Smooth muscle cell (in vitro differentiated cells): ENCODE results near the gene TAS2R1. TPM values are rescaled to one million over a fixed set of nuclear protein-coding genes. Genes with fewer than 3 reads are reported as not detected.

Experiments used
- DNase-seq: peaks from one replicate; lab custom pipeline; 2025; ENCODE audit not compliant: unreplicated experiment; lab: John Stamatoyannopoulos, UW
- H2AFZ ChIP-seq: fragments of 200-600 bp; sonication (generic); 2 replicates; pipeline ENCODE4 v1.6.0; 2016; ENCODE audit warnings: antibody characterized with exemption, low read depth, mild to moderate bottlenecking
- H3F3A ChIP-seq: fragments of 200-600 bp; sonication (generic); 2 replicates; pipeline ENCODE4 v1.6.0; 2017; ENCODE audit warnings: antibody characterized with exemption, low read depth
- H3K27ac ChIP-seq: fragments of 200-600 bp; sonication (generic); 2 replicates; pipeline ENCODE4 v1.5.1; 2016; ENCODE audit warnings: low read depth, mild to moderate bottlenecking
- H3K27me3 ChIP-seq: fragments of 200-600 bp; sonication (generic); 2 replicates; pipeline ENCODE4 v1.6.1; 2016; ENCODE audit warnings: low read depth, mild to moderate bottlenecking
- H3K36me3 ChIP-seq: fragments of 200-600 bp; sonication (generic); 2 replicates; pipeline ENCODE4 v1.5.1; 2016; ENCODE audit warnings: low read depth
- H3K4me1 ChIP-seq: fragments of 200-600 bp; sonication (generic); 2 replicates; pipeline ENCODE4 v1.5.1; 2016; ENCODE audit warnings: low read depth
- H3K4me2 ChIP-seq: fragments of 200-600 bp; sonication (generic); 2 replicates; pipeline ENCODE4 v1.6.0; 2016; ENCODE audit warnings: mild to moderate bottlenecking
- H3K4me3 ChIP-seq: fragments of 200-600 bp; sonication (generic); 2 replicates; pipeline ENCODE4 v1.5.1; 2016; ENCODE audit warnings: mild to moderate bottlenecking
- H3K79me2 ChIP-seq: fragments of 200-600 bp; sonication (generic); 2 replicates; pipeline ENCODE4 v1.6.0; 2016; ENCODE audit warnings: low read depth, mild to moderate bottlenecking
- H3K9ac ChIP-seq: fragments of 200-600 bp; sonication (generic); 2 replicates; pipeline ENCODE4 v1.6.0; 2016; ENCODE audit warnings: low read depth
- H3K9me3 ChIP-seq: fragments of 200-600 bp; sonication (generic); replicated peaks from 2 replicates; pipeline ENCODE4 v1.5.1; 2016; ENCODE audit warnings: low read depth
- H4K20me1 ChIP-seq: fragments of 200-600 bp; sonication (generic); 2 replicates; pipeline ENCODE4 v1.6.0; 2016; ENCODE audit warnings: low read depth
- CTCF ChIP-seq: fragments of 200-600 bp; sonication (generic); IDR thresholded peaks from 2 replicates; pipeline ENCODE4 v1.5.1; 2017; ENCODE audit warnings: borderline replicate concordance, mild to moderate bottlenecking, antibody characterized with exemption; ENCODE audit not compliant: insufficient read depth, poor library complexity, severe bottlenecking
- WGBS: methylation state at CpG from one replicate; pipeline ENCODE4 v1.1.7; 2016; ENCODE audit warnings: low lambda C conversion rate; 5-methylcytosine and 5-hydroxymethylcytosine counted together
- polyA plus RNA-seq: library from polyadenylated mRNA; unstranded; fragments of >200 nt; fragmentation: Nextera tagmentation; extraction: Ambion mirVana; gene quantifications from 2 replicates; pipeline ENCODE4 v1.2.1, GENCODE V29; 2016
- total RNA-seq: library from RNA; depleted of rRNA; stranded (reverse); fragments of >200 nt; gene quantifications from 2 replicates; pipeline ENCODE4 v1.2.3, GENCODE V29; 2014

Gene TAS2R1
- total and polyA plus RNA-seq, 2 experiments from 2014 or later, result 0.53 TPM; not detected in 1

- Histone ChIP-seq H3K4me1 (peaks cover 32% of the 10 kb centered on the region), H3K27me3 (no peaks in the 10 kb centered on the region), H3K27ac (no peak overlapping the region), H3K9ac (no peak overlapping the region), H3K36me3 (no peaks in the 10 kb centered on the region), H3K9me3 (no peaks in the 10 kb centered on the region), H4K20me1 (no peaks in the 10 kb centered on the region), H3K4me2 (no peak overlapping the region), H3K4me3 (no peak overlapping the region), H3F3A (peaks cover 20% of the 10 kb centered on the region), H2AFZ (no peak overlapping the region), H3K79me2 (no peaks in the 10 kb centered on the region)
- no peak for TF ChIP-seq CTCF
- WGBS, result 95% methylated on average over 2 of the region's 2 CpGs
- DNase-seq, result no peak
These were observed 4.4 kb downstream of the TAS2R1 start for GRCh38 chr5:9625731-9626130.

DNA sequence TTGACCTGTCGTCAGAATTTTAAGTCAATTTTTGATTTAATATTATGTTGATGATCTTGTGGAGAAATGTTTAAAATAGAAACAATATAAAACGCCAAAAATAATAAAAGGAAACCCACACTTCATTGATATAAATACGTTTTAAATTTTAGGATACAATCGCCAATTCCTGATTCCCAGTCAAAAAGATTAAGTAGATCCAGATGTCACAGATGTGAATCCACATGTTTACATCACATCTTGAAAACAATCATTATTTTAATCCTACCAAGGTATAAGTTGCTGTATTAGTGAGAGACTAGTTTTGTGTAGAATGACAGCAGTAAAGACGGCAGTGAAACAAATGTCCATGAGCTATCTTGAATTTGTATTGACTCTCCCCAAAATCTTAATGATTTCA, 4.9 kb downstream of the TAS2R1 start:
- Histone ChIP-seq H3K27ac (no peak overlapping the region), H3K9me3 (no peaks in the 10 kb centered on the region), H2AFZ (no peak overlapping the region), H3K4me3 (no peak overlapping the region), H3F3A (peaks cover 20% of the 10 kb centered on the region), H3K79me2 (no peaks in the 10 kb centered on the region), H4K20me1 (no peaks in the 10 kb centered on the region), H3K9ac (no peak overlapping the region), H3K4me2 (no peak overlapping the region), H3K27me3 (no peaks in the 10 kb centered on the region), H3K36me3 (no peaks in the 10 kb centered on the region), H3K4me1 (peaks cover 32% of the 10 kb centered on the region)
- WGBS, result 96% methylated on average over 5 of the region's 5 CpGs
- DNase-seq, result no peak
- no peak for TF ChIP-seq CTCF

- no peaks in the 10 kb centered on the region for H4K20me1 ChIP-seq
- H3K4me2 ChIP-seq, result no peak overlapping the region
- peaks cover 20% of the 10 kb centered on the region for H3F3A ChIP-seq
- H3K27ac ChIP-seq, result no peak overlapping the region
- no peak overlapping the region for H3K9ac ChIP-seq
- no peaks in the 10 kb centered on the region for H3K36me3 ChIP-seq
- TF ChIP-seq CTCF, result no peak
- DNase-seq, result no peak
- no peak overlapping the region for H3K4me3 ChIP-seq
- no peak overlapping the region for H2AFZ ChIP-seq
- H3K4me1 ChIP-seq, result peaks cover 32% of the 10 kb centered on the region
- H3K27me3 ChIP-seq, result no peaks in the 10 kb centered on the region
- H3K9me3 ChIP-seq, result no peaks in the 10 kb centered on the region
- no peaks in the 10 kb centered on the region for H3K79me2 ChIP-seq
- 74% methylated on average over 5 of the region's 5 CpGs for WGBS
These were observed 5.8 kb downstream of the TAS2R1 start for GRCh38 chr5:9624196-9624947.

- peaks cover 20% of the 10 kb centered on the region for H3F3A ChIP-seq
- H3K9ac ChIP-seq, result no peak overlapping the region
- H3K27me3 ChIP-seq, result no peaks in the 10 kb centered on the region
- peaks cover 32% of the 10 kb centered on the region for H3K4me1 ChIP-seq
- H4K20me1 ChIP-seq, result no peaks in the 10 kb centered on the region
- peak overlapping the region; percentile 54 for H3K27ac ChIP-seq
- no peaks in the 10 kb centered on the region for H3K9me3 ChIP-seq
- peak overlapping the region; percentile 73 for H3K4me2 ChIP-seq
- no peak overlapping the region for H2AFZ ChIP-seq
- 89% methylated on average over 4 of the region's 4 CpGs for WGBS
- DNase-seq, result no peak
- no peak overlapping the region for H3K4me3 ChIP-seq
- TF ChIP-seq CTCF, result no peak
- no peaks in the 10 kb centered on the region for H3K36me3 ChIP-seq
- H3K79me2 ChIP-seq, result no peaks in the 10 kb centered on the region
These were observed 6.5 kb downstream of the TAS2R1 start for GRCh38 chr5:9623661-9624060.
